ENCODE results near the gene MAST1.

DNA sequence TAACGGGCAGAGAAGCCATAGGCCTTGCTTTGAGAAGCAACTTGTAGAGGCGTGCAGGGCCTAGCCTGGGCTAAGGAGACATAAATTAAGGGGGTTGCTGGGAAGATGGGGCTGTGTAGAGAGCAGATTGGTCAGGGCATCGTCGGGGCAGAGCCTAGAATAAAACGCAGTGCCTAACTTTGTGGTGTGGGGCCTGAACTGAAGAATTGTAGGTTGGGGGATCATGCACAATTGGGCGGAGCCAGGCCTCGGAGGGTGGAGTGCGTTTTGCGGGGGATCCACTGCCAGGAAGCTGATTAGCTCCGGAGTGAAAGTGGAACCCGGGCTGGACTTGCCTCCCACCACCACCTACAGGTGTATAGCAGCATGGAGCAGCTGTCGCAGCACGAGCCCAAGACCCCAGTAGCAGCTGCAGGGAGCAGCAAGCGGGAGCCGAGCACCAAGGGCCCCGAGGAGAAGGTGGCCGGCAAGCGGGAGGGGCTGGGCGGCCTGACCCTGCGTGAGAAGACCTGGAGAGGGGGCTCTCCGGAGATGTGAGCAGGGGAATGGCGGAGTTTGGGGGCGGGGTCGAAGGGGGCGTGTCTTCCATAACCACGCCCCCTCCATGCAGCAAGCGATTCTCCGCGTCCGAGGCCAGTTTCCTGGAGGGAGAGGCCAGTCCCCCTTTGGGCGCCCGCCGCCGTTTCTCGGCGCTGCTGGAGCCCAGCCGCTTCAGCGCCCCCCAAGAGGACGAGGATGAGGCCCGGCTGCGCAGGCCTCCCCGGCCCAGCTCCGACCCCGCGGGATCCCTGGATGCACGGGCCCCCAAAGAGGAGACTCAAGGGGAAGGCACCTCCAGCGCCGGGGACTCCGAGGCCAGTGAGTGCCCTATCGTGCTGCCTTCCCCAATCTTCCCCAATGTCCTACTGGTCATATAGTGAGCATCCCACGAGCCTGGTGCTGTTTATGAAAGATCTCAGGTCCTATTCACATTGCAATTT is 29.1 kb downstream of the MAST1 start:
- TF ChIP-seq, protein P1, sequence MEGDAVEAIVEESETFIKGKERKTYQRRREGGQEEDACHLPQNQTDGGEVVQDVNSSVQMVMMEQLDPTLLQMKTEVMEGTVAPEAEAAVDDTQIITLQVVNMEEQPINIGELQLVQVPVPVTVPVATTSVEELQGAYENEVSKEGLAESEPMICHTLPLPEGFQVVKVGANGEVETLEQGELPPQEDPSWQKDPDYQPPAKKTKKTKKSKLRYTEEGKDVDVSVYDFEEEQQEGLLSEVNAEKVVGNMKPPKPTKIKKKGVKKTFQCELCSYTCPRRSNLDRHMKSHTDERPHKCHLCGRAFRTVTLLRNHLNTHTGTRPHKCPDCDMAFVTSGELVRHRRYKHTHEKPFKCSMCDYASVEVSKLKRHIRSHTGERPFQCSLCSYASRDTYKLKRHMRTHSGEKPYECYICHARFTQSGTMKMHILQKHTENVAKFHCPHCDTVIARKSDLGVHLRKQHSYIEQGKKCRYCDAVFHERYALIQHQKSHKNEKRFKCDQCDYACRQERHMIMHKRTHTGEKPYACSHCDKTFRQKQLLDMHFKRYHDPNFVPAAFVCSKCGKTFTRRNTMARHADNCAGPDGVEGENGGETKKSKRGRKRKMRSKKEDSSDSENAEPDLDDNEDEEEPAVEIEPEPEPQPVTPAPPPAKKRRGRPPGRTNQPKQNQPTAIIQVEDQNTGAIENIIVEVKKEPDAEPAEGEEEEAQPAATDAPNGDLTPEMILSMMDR (tag by site-specific recombination; IDR thresholded peaks at IDR 0.05) = peak; percentile 56; the same call in 1 of the 2 replicates
- TF ChIP-seq ZNF530 (tag by site-specific recombination; IDR thresholded peaks at IDR 0.05; ENCODE audit: low read depth) (no peak), TRIM28 (IDR thresholded peaks at IDR 0.05; ENCODE audit: borderline replicate concordance, low read length) (no peak), ZNF140 (tag by site-specific recombination; IDR thresholded peaks at IDR 0.05) (no peak)
